GM21576 (cell line): ENCODE results near the gene BMERB1.
"Not testable (repeated sequence)": the region's sequence is repeated elsewhere in the genome, so short reads cannot be mapped to it uniquely, and the experiment has no call there.

ENCODE experiments used
- ATAC-seq: cut with Tn5 transposase; IDR thresholded peaks from one replicate; pipeline ENCODE4 v1.9.1; 2021; ENCODE audit warnings: mild to moderate bottlenecking, moderate library complexity; ENCODE audit not compliant: unreplicated experiment

The BMERB1 gene

GRCh38 chr16:15607221-15607699, 172.9 kb downstream of the BMERB1 start:
- ATAC-seq = not testable (repeated sequence)

- no peak for ATAC-seq
Measured at GRCh38 chr16:15607700-15608396, 173.5 kb downstream of the BMERB1 start.

GRCh38 chr16:15608398-15609285, 174.3 kb downstream of the BMERB1 start:
- no peak for ATAC-seq

- ATAC-seq = no peak
Measured at GRCh38 chr16:15609286-15609649, 174.9 kb downstream of the BMERB1 start.

- no peak for ATAC-seq
Measured at GRCh38 chr16:15610369-15610871, 176.0 kb downstream of the BMERB1 start.

- no peak for ATAC-seq
Measured at GRCh38 chr16:15611610-15612009, 177.2 kb downstream of the BMERB1 start.

- no peak for ATAC-seq
Measured at GRCh38 chr16:15613676-15614075, 179.3 kb downstream of the BMERB1 start.

- ATAC-seq = no peak
Measured at GRCh38 chr16:15616012-15616411, 181.6 kb downstream of the BMERB1 start.

GRCh38 chr16:15616475-15617165, 182.2 kb downstream of the BMERB1 start:
- ATAC-seq = no peak

- no peak for ATAC-seq
Measured at GRCh38 chr16:15617901-15618300, 183.5 kb downstream of the BMERB1 start.

GRCh38 chr16:15618392-15618791, 184.0 kb downstream of the BMERB1 start:
- ATAC-seq = no peak

- ATAC-seq = no peak
Measured at GRCh38 chr16:15620611-15621195, 186.3 kb downstream of the BMERB1 start.

- ATAC-seq = no peak
Measured at GRCh38 chr16:15621456-15621855, 187.1 kb downstream of the BMERB1 start.

GRCh38 chr16:15621889-15622288, 187.5 kb downstream of the BMERB1 start:
- no peak for ATAC-seq

GRCh38 chr16:15631730-15632409, 197.5 kb downstream of the BMERB1 start:
- ATAC-seq = no peak

- no peak for ATAC-seq
Measured at GRCh38 chr16:15635926-15636325, 201.5 kb downstream of the BMERB1 start.

GRCh38 chr16:15636392-15636873, 202.0 kb downstream of the BMERB1 start:
- no peak for ATAC-seq
